Astrocyte of the hippocampus (primary cell): ENCODE data around the gene SLC36A2.

Experiments
- DNase-seq: peaks from one replicate; pipeline ENCODE4 v3.0.0; 2011; ENCODE audit warnings: low read depth, low spot score

The SLC36A2 gene

DNA sequence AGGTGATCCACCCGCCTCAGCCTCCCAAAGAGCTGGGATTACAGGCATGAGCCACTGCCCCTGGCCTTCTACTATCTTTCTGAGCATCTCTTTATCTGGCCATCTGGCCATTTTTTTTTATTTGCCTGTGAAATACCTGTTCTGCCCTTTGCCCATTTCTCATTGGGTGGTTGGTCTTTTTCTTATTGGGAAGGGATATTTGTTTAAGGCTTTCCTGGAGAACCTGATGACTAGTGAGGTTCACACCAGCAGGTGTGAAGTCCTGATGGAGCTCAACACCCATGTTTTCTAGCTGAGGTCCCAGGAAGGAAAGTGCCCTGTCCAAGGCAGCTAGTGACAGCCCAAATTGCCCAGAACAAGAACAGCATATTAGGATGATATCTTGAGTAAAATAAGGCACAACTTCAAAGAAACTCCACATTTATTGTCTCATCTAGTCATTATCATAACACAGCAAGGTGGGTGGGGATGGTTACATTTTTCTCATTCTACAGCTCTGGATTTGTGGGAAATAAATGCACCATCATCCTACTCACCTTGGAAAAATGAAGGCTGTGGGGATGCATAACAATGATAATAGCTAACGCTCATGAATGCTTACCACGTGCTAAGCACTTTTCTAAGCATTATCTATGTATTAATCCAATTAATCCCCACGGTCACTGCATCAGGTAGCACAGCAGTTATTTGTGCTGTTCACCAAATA, 64.1 kb downstream of the SLC36A2 start:
- DNase-seq, result no peak

- no peak for DNase-seq
These were observed 66.2 kb downstream of the SLC36A2 start for GRCh38 chr5:151281001-151281639.

DNA sequence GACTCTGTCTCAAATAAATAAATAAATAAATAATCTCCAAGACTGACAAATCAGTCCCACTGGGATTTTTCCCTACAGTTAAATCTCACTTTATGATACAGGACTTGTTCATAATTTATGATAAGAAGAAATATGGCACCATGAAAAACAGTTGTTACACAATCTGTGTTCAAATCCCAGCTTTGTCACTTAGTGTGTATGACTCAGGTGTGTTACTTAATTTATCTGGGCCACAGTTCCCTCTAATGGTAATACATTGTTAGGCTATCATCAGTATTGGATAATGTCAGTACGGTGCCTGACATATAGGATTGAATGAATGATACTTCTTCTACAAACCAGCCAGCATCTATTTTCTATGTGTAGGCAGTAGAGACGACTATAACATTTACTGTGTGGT, 66.9 kb downstream of the SLC36A2 start:
- no peak for DNase-seq

- DNase-seq, result no peak
These were observed 68.5 kb downstream of the SLC36A2 start for GRCh38 chr5:151278845-151279244.

DNA sequence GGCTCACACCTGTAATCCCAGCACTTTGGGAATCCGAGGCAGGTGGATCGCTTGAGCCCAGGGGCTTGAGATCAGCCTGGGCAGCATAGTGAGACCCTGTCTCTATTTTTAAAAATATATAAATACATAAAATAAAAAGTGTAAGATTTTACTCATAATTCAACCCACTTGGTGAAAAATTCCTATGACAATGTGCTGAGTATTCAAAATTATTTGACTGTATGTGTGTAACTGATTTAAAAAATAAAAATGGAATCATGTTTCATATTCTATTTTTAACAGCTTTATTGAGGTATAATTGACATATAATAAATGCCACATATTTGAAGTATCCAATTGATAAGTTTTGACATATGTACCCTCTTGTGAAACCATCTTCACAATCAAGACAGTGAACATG, 71.6 kb downstream of the SLC36A2 start:
- DNase-seq, result no peak

- DNase-seq, result no peak
These were observed 72.7 kb downstream of the SLC36A2 start for GRCh38 chr5:151274666-151275065.

GRCh38 chr5:151271336-151271735, 76.0 kb downstream of the SLC36A2 start:
- DNase-seq, result no peak

DNA sequence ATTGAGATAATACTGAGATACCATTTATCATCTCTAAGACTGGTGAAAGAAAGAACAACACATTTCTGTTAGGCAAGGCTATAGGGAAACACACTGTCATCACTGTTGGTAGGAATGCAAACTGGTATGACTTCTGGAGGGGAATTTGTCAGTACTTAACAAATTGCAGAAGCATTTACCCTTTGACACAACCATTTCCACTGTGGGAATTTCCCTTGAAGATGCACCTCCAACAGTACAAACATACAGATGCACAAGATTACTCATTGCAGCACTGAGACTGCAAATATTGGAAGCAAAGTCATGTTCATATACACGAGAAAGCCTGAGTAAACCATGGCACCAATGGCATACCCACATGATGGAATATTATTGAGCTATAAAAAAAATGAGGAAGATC, 76.8 kb downstream of the SLC36A2 start:
- DNase-seq, result no peak

- no peak for DNase-seq
These were observed 79.7 kb downstream of the SLC36A2 start for GRCh38 chr5:151267491-151268260.
